Nucleus accumbens (tissue), 56 donors: ENCODE data around the gene TUBG1.

Source experiments
- DNase-seq, 56 donors: peaks; one replicate each; lab custom pipeline; 2025; lab: John Stamatoyannopoulos, UW

TUBG1 gene

DNA sequence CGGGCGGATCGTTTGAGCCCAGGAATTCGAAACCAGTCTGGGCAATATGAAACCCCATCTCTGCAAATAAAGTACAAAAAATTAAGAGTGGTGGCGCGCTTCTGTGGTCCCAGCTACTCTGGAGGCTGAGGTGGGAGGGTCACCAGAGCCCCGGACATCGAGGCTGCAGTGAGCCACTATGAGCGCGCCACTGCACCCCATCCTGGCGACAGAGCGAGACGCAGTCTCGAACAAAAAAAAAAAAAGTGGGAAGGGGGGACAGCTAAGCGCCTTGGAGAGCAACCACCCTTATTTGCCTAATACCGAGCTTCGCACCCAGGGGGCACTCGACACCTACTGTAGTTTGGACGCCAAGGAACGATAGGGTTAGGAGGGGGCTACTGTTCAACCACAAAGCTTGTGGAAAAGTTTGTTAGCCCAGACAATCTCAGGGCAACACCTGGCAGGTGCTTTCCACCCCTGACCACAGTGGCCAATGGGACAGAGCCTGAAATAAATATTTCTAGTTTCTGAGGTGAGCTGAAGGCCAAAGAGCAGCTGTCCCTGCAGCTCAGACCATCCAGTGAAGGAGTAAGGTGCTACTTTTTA is 31.1 kb upstream of the TUBG1 start:
- DNase-seq, result peak in 49 of 56 donors; percentile 4 to 77 (median 40)

GRCh38 chr17:42579794-42580551 is 29.5 kb upstream of the TUBG1 start:
- no peak for DNase-seq

GRCh38 chr17:42581744-42582270 is 27.7 kb upstream of the TUBG1 start:
- DNase-seq, result no peak

- no peak for DNase-seq
Observed at GRCh38 chr17:42584880-42585279, 24.6 kb upstream of the TUBG1 start.

GRCh38 chr17:42585353-42585752 is 24.1 kb upstream of the TUBG1 start:
- DNase-seq, result no peak

GRCh38 chr17:42586514-42587230 is 22.8 kb upstream of the TUBG1 start:
- no peak for DNase-seq

DNA sequence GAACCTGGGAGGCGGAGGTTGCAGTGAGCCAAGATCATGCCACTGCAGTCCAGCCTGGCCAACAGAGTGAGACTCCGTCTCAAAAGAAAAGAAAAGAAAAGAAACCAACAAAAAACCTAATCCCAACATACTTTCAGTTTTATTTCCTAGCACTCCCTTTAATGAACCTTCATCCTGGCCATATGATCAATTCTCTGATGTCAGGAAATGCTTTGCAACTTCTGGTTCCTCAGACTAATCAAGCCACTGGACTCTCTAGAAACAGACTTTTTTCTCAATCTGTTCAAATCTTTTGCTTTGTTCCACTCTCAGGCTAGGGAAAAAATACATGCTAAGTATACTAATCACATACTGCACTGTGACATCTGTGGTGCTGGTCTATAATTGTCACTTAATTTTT is 18.6 kb upstream of the TUBG1 start:
- DNase-seq, result no peak

DNA sequence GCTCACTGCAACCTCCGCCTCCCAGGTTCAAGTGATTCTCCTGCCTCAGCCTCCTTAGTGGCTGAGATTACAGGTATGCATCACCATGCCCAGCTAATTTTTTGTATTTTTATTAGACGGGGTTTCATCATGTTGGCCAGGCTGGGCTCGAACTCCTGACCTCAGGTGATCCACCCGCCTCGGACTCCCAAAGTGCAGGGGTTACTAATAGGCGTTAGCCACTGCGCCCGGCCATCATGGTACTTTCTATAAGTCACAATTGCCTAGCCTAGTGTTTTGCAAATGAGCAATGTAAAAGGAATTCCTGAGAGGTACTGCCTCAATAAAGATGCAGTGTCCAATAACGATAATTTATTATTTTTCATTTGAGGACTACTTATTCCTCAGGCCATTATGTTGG is 18.1 kb upstream of the TUBG1 start:
- no peak for DNase-seq

- DNase-seq, result no peak
Observed at GRCh38 chr17:42596386-42596785, 13.1 kb upstream of the TUBG1 start.

DNA sequence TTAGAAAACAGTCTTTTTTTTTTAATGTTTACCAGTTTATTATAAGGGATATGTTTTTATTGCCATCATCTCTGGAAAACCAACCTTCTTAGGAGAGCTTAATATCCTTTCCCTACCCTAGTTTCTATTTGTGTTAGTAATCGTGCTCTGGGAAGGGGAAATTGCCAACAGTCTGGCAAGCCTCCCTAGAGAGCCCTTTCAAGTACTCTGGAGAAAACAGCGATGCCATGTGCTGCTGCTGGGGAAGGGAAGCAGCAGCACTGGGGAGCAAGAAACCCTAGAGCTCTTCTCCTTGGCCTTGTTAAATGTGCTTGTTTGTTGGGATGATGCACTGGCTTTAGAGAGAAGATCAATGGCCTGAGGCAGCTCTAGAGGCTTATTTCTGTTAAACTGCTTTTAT is 10.6 kb upstream of the TUBG1 start:
- peak in 16 of 56 donors; percentile 0 to 51 (median 9) for DNase-seq

- no peak for DNase-seq
Observed at GRCh38 chr17:42603318-42603717, 6.2 kb upstream of the TUBG1 start.

GRCh38 chr17:42607769-42608168 is 1.7 kb upstream of the TUBG1 start:
- DNase-seq, result no peak

GRCh38 chr17:42608305-42609181 is 940 bp upstream of the TUBG1 start:
- DNase-seq, result peak in 10 of 56 donors; percentile 35 to 72 (median 52)

DNA sequence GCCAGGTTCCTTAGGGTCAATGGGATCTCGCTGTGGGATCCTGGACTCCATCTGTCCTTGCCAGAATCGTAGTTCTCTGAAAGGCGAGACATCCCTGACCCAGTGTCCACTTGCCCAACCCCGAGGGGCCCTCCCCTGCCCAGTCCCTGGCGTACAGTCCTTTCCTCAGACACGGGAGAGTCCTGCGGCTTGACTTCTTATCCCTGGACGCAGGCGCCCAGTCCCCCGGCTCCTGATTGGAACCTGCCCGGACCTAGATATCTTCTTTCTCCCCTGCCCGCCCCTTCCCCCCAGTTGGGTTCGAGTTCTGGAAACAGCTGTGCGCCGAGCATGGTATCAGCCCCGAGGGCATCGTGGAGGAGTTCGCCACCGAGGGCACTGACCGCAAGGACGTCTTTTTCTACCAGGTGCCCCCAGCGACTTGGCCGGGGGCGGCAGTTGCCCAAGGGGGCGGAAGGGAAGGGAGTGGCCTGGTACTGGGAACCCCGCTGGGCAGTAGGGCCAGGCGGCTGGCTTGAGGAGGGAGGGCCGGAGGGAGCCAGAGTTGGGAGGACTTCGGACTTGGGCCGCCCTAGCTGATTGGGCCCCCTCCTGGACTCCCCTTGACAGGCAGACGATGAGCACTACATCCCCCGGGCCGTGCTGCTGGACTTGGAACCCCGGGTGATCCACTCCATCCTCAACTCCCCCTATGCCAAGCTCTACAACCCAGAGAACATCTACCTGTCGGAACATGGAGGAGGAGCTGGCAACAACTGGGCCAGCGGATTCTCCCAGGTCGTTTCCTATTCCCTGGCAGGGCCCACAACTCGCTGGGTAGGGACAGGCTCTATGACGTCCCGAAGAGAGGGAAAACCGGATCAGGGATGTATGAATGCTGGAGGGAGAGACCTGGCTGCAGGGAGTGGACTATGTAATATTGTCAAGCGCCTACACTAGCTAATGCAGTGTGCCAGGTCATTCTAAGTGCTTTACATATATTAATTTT is 625 bp downstream of the TUBG1 start:
- peak in 12 of 56 donors; percentile 16 to 69 (median 42) for DNase-seq

DNA sequence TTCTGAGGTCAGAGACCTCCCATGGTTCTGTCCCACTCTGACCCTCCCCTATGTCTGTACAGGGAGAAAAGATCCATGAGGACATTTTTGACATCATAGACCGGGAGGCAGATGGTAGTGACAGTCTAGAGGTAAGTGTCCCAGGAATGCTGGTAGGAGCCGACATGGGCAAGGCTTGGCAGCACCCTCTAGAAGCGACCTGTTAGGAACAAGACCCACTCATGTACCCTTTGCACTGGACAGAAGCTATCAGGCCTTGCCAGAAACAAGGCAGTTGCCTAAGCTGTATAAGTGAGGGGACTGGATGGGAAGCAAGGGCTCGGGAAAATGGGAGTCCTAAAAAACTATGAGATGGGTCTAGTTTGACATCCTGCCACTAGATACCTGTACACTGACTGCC is 2.5 kb downstream of the TUBG1 start:
- no peak for DNase-seq

DNA sequence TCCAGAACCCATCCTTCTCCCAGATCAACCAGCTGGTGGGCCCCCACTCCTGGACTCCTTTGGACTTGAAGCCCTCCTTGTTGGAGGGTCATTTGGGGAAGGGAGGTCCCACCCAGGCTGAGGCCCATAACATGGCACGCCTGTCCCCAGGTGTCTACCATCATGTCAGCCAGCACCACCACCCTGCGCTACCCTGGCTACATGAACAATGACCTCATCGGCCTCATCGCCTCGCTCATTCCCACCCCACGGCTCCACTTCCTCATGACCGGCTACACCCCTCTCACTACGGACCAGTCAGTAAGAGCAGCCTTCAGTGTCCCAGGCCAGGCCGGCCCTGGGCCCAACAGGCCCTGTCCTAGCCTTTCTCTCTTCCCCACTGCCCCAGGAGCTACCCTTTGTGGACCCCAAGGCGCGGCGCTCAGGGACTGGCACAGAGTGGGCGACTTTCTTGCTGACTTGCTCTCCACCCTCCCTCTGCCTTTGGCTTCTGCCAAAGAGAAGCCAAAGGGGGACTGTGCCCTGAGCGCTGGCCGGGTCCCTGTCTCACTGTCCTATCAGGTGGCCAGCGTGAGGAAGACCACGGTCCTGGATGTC is 4.3 kb downstream of the TUBG1 start:
- DNase-seq, result no peak

DNA sequence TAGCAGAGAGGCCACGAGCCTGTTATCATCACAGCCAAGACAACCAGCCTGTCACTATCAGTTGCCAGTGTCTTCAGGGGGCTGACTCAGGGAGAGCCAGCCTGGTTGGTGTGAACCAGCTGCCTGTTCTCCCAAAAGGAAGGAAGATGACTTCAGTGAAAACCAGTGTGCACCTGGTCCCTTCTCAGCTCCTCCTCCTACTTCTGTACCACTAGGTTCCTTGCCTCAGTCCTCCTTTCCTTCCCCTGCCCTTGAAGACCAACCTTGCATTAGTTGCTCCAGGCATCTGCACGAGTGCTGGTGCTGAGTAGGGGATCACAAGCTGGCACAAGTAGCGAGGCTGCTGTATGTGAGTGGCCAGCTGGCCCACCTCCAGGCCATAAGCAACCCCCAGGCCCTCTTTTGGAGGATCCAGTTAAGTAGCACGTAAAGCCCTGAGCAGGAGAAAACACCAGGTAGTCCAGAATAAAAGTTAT is 8.5 kb downstream of the TUBG1 start:
- no peak for DNase-seq

GRCh38 chr17:42618442-42619150 is 9.1 kb downstream of the TUBG1 start:
- DNase-seq, result peak in 7 of 56 donors; percentile 1 to 12 (median 4)
